ENCODE results near the gene KLK1.

DNA sequence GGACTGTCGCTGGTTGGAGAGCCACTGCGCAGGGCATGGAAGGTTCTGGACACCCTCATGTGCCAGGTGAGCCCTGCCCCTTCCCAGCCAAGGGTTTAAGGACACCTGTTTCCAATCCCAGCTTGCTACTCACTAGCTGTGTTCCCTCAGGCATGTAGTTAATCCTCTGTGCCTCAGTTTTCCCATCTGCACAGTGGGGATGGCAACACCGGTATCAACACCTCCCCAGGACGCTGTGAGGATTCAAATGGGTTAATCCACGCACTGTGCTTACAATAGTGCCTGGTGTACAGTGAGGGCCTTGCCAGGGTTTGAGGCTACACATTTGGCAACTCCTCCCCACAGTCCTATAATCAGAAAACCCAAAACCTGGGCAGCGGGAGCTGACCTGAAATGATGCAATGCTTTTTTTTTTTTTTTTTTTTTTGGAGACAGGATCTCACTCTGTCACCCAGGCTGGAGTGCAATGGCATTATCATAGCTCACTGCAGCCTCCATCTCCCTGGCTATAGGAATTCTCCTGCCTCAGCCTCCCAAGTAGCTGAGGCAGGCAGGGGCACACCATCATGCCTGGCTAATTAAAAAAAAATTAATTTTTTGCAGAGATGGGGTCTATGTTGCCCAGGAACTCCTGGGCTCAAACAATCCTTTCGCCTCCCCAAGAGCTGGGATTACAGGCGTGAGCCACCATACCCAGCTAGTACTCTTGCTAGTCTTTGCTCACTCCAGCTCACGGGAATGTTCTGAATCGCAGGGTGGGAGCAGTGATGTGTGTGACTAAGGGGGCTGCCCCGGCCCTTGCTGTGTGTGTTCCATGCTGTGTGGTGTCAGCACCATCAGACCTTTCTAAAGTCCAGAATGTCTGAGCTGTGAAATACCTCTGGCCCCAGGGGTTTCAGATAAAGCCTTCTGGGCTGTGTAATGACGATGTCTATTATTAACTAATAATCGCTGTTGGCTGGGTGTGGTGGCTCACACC lies 31.0 kb downstream of the KLK1 start:
- TF ChIP-seq EZH2 (IDR thresholded peaks at IDR 0.05; ENCODE audit: borderline replicate concordance, low read depth, low read length, poor library complexity, severe bottlenecking) = no peak
- TF ChIP-seq, protein P1, sequence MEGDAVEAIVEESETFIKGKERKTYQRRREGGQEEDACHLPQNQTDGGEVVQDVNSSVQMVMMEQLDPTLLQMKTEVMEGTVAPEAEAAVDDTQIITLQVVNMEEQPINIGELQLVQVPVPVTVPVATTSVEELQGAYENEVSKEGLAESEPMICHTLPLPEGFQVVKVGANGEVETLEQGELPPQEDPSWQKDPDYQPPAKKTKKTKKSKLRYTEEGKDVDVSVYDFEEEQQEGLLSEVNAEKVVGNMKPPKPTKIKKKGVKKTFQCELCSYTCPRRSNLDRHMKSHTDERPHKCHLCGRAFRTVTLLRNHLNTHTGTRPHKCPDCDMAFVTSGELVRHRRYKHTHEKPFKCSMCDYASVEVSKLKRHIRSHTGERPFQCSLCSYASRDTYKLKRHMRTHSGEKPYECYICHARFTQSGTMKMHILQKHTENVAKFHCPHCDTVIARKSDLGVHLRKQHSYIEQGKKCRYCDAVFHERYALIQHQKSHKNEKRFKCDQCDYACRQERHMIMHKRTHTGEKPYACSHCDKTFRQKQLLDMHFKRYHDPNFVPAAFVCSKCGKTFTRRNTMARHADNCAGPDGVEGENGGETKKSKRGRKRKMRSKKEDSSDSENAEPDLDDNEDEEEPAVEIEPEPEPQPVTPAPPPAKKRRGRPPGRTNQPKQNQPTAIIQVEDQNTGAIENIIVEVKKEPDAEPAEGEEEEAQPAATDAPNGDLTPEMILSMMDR (conservative IDR thresholded peaks at IDR 0.05; ENCODE audit: low read depth, low read length) = no peak
